GM19397 (cell line): ENCODE results near the gene RWDD1.
A peak's percentile ranks its signal among the peaks of the same experiment; 100 is the strongest.
"Not testable (repeated sequence)": the region's sequence is repeated elsewhere in the genome, so short reads cannot be mapped to it uniquely, and the experiment has no call there.

Source experiments
- ATAC-seq: cut with Tn5 transposase; IDR thresholded peaks from one replicate; pipeline ENCODE4 v1.9.1; 2021; ENCODE audit warnings: mild to moderate bottlenecking, moderate library complexity; ENCODE audit not compliant: unreplicated experiment

The RWDD1 gene

GRCh38 chr6:116604868-116605267, 33.6 kb downstream of the RWDD1 start:
- not testable (repeated sequence) for ATAC-seq

- ATAC-seq, result no peak
Observed at GRCh38 chr6:116605935-116606334, 34.6 kb downstream of the RWDD1 start.

- ATAC-seq, result no peak
Observed at GRCh38 chr6:116611056-116611455, 39.8 kb downstream of the RWDD1 start.

GRCh38 chr6:116615937-116616736, 44.8 kb downstream of the RWDD1 start, which contains the start of gene RSPH4A:
TSS of gene RSPH4A (plus strand) at chr6:116616479. CDS start at chr6:116616624, 145 bp downstream.
- peak; percentile 99 for ATAC-seq

- ATAC-seq, result peak; percentile 36
Observed at GRCh38 chr6:116616737-116617053, 45.4 kb downstream of the RWDD1 start.

GRCh38 chr6:116624036-116624805, 52.9 kb downstream of the RWDD1 start:
- no peak for ATAC-seq

- ATAC-seq, result no peak
Observed at GRCh38 chr6:116625872-116626271, 54.6 kb downstream of the RWDD1 start.

GRCh38 chr6:116629563-116629981, 58.3 kb downstream of the RWDD1 start:
- ATAC-seq, result no peak

- no peak for ATAC-seq
Observed at GRCh38 chr6:116631379-116631990, 60.2 kb downstream of the RWDD1 start.

- ATAC-seq, result no peak
Observed at GRCh38 chr6:116633685-116634084, 62.4 kb downstream of the RWDD1 start.
